Skeletal muscle tissue (tissue), 4 donors: ENCODE data around the gene TIFAB. TPM values are rescaled to one million over a fixed set of nuclear protein-coding genes. Genes with fewer than 3 reads are reported as not detected.

Experiments used
- H3K27ac ChIP-seq: one replicate; pipeline ENCODE4 v1.7.0; 2013; ENCODE audit warnings: mild to moderate bottlenecking, low read depth, low read length, inconsistent platforms
- H3K27me3 ChIP-seq, 3 donors: one replicate each; pipeline ENCODE4 v1.7.0; 2013; ENCODE audit warnings: low read length in 3 of 3; ENCODE audit not compliant: control insufficient read depth in 3 of 3, insufficient read depth in 3 of 3
- H3K36me3 ChIP-seq, 3 donors: one replicate each; pipeline ENCODE4 v1.7.0; 2013; ENCODE audit warnings: low read length in 3 of 3; ENCODE audit not compliant: control insufficient read depth in 3 of 3, insufficient read depth in 3 of 3
- H3K4me1 ChIP-seq, 3 donors: one replicate each; pipeline ENCODE4 v1.7.0; 2013; ENCODE audit warnings: low read length in 3 of 3, mild to moderate bottlenecking in 3 of 3; ENCODE audit not compliant: control insufficient read depth in 3 of 3, insufficient read depth in 3 of 3
- H3K4me3 ChIP-seq, 3 donors: one replicate each; pipeline ENCODE4 v1.7.0; 2013; ENCODE audit warnings: low read length in 3 of 3
- H3K9ac ChIP-seq, 3 donors: one replicate each; pipeline ENCODE4 v1.7.0; 2013; ENCODE audit warnings: low read length in 3 of 3, mild to moderate bottlenecking in 3 of 3, moderate library complexity in 2 of 3, low read depth in 1 of 3
- H3K9me3 ChIP-seq, 3 donors: one replicate each; pipeline ENCODE4 v1.7.0; 2013; ENCODE audit warnings: low read length in 3 of 3; ENCODE audit not compliant: control insufficient read depth in 3 of 3
- total RNA-seq: library from RNA; depleted of rRNA; stranded (reverse); fragments of >200 nt; gene quantifications from one replicate; pipeline ENCODE4 v1.2.3, GENCODE V29; 2014
- donor health status: Osteomylitis.

TIFAB gene
- total RNA-seq, 1 donor from 2014 or later, result 0.52 TPM

GRCh38 chr5:135482381-135482933, 30.3 kb upstream of the TIFAB start:
- Histone ChIP-seq H3K27me3 (peaks cover 24 to 50% (median 37%) of the 10 kb centered on the region in 3 donors), H3K4me3 (no peak overlapping the region), H3K27ac (no peak overlapping the region)

GRCh38 chr5:135481909-135482311, 29.8 kb upstream of the TIFAB start:
- H3K9ac ChIP-seq, result no peak overlapping the region
- H3K36me3 ChIP-seq, result no peaks in the 10 kb centered on the region
- H3K27ac ChIP-seq, result no peak overlapping the region
- H3K27me3 ChIP-seq, result peaks cover 18 to 46% (median 31%) of the 10 kb centered on the region in 3 donors
- no peaks in the 10 kb centered on the region for H3K9me3 ChIP-seq
- no peak overlapping the region for H3K4me3 ChIP-seq
- no peaks in the 10 kb centered on the region for H3K4me1 ChIP-seq

More at GRCh38 chr5:135482381-135482933, 30.3 kb upstream of the TIFAB start:
- Histone ChIP-seq H3K9ac (no peak overlapping the region), H3K4me1 (no peaks in the 10 kb centered on the region), H3K36me3 (no peaks in the 10 kb centered on the region), H3K9me3 (no peaks in the 10 kb centered on the region)

GRCh38 chr5:135481387-135481786, 29.2 kb upstream of the TIFAB start:
- H3K27me3 ChIP-seq, result peaks cover 13 to 48% (median 28%) of the 10 kb centered on the region in 3 donors
- H3K9ac ChIP-seq, result no peak overlapping the region
- no peaks in the 10 kb centered on the region for H3K9me3 ChIP-seq
- H3K4me3 ChIP-seq, result no peak overlapping the region
- H3K27ac ChIP-seq, result no peak overlapping the region
- H3K36me3 ChIP-seq, result no peaks in the 10 kb centered on the region
- H3K4me1 ChIP-seq, result no peaks in the 10 kb centered on the region

GRCh38 chr5:135480511-135480910, 28.4 kb upstream of the TIFAB start:
- Histone ChIP-seq H3K36me3 (no peaks in the 10 kb centered on the region), H3K4me3 (no peak overlapping the region), H3K9ac (no peak overlapping the region), H3K9me3 (no peaks in the 10 kb centered on the region), H3K27me3 (peaks cover 8 to 43% (median 22%) of the 10 kb centered on the region in 3 donors), H3K27ac (no peak overlapping the region), H3K4me1 (no peaks in the 10 kb centered on the region)

- no peak overlapping the region for H3K4me3 ChIP-seq
- peaks cover 3 to 46% (median 25%) of the 10 kb centered on the region in 3 donors for H3K27me3 ChIP-seq
- H3K27ac ChIP-seq, result no peak overlapping the region
- no peaks in the 10 kb centered on the region for H3K4me1 ChIP-seq
- H3K9ac ChIP-seq, result no peak overlapping the region
- H3K36me3 ChIP-seq, result no peaks in the 10 kb centered on the region
- H3K9me3 ChIP-seq, result no peaks in the 10 kb centered on the region
Observed at GRCh38 chr5:135478938-135479337, 26.8 kb upstream of the TIFAB start.

GRCh38 chr5:135477613-135478066, 25.5 kb upstream of the TIFAB start:
- no peak overlapping the region for H3K27ac ChIP-seq
- no peaks in the 10 kb centered on the region for H3K36me3 ChIP-seq
- no peak overlapping the region for H3K9ac ChIP-seq
- no peak overlapping the region for H3K4me3 ChIP-seq
- no peaks in the 10 kb centered on the region for H3K9me3 ChIP-seq
- H3K4me1 ChIP-seq, result no peaks in the 10 kb centered on the region
- peaks cover 3 to 50% (median 31%) of the 10 kb centered on the region in 3 donors for H3K27me3 ChIP-seq

GRCh38 chr5:135476615-135477581, 24.7 kb upstream of the TIFAB start:
- H3K27me3 ChIP-seq, result peaks cover 3 to 54% (median 30%) of the 10 kb centered on the region in 3 donors
- no peaks in the 10 kb centered on the region for H3K9me3 ChIP-seq
- H3K36me3 ChIP-seq, result no peaks in the 10 kb centered on the region
- no peak overlapping the region for H3K27ac ChIP-seq
- H3K4me1 ChIP-seq, result no peaks in the 10 kb centered on the region
- no peak overlapping the region for H3K4me3 ChIP-seq
- no peak overlapping the region for H3K9ac ChIP-seq

- Histone ChIP-seq H3K27me3 (peaks cover 6 to 41% (median 24%) of the 10 kb centered on the region in 3 donors), H3K9me3 (no peaks in the 10 kb centered on the region), H3K27ac (no peak overlapping the region)
Observed at GRCh38 chr5:135473956-135474670, 22.0 kb upstream of the TIFAB start.

GRCh38 chr5:135472141-135472540, 20.0 kb upstream of the TIFAB start:
- H3K4me3 ChIP-seq, result no peak overlapping the region
- peaks cover 11 to 38% (median 24%) of the 10 kb centered on the region in 3 donors for H3K27me3 ChIP-seq
- H3K27ac ChIP-seq, result no peak overlapping the region
- H3K4me1 ChIP-seq, result no peaks in the 10 kb centered on the region
- no peaks in the 10 kb centered on the region for H3K9me3 ChIP-seq
- H3K36me3 ChIP-seq, result no peaks in the 10 kb centered on the region
- no peak overlapping the region for H3K9ac ChIP-seq

More at GRCh38 chr5:135473956-135474670, 22.0 kb upstream of the TIFAB start:
- Histone ChIP-seq H3K9ac (no peak overlapping the region), H3K4me3 (no peak overlapping the region), H3K36me3 (no peaks in the 10 kb centered on the region), H3K4me1 (no peaks in the 10 kb centered on the region)
